ENCODE measurements around the gene CDH15. TPM values are rescaled to one million over a fixed set of nuclear protein-coding genes. Genes with fewer than 3 reads are reported as not detected.

Gene CDH15
- total and polyA plus RNA-seq, 2 of the 13 experiments (the other 11 are each of a cell fraction or from before 2014, with no cell fraction given) = 0.74 to 2.2 TPM

- TF ChIP-seq ARID5B (CRISPR knock-in tag; IDR thresholded peaks at IDR 0.05) = peak; percentile 46; the same call in 1 of the 2 replicates
- TF ChIP-seq ZSCAN31 (CRISPR knock-in tag; IDR thresholded peaks at IDR 0.05; ENCODE audit: low read depth) = peak; percentile 96
- peak; percentile 71; the same call in 1 of the 2 replicates for TF ChIP-seq MIER3 (CRISPR knock-in tag; IDR thresholded peaks at IDR 0.05; ENCODE audit: borderline replicate concordance)
- peak; percentile 23; the same call in 1 of the 2 replicates for TF ChIP-seq MLX (CRISPR knock-in tag; IDR thresholded peaks at IDR 0.05)
- 0 out of 2 replicates have a peak, but pooled peaks have one; percentile 66 for TF ChIP-seq ZNF160 (CRISPR knock-in tag; IDR thresholded peaks at IDR 0.05)
- no peak for TF ChIP-seq SIX4 (CRISPR knock-in tag; IDR thresholded peaks at IDR 0.05)
- no peak for TF ChIP-seq SMARCC2 (IDR thresholded peaks at IDR 0.05)
- no peak for TF ChIP-seq RNF219 (CRISPR knock-in tag; IDR thresholded peaks at IDR 0.05)
- peak; percentile 79; the same call in 1 of the 2 replicates for TF ChIP-seq SSRP1 (CRISPR knock-in tag; IDR thresholded peaks at IDR 0.05)
- peak; percentile 70; the same call in 1 of the 2 replicates for TF ChIP-seq ZFP1 (CRISPR knock-in tag; IDR thresholded peaks at IDR 0.05)
- no peak for TF ChIP-seq ZBED4 (CRISPR knock-in tag; IDR thresholded peaks at IDR 0.05; ENCODE audit: borderline replicate concordance)
- peak; percentile 92 for TF ChIP-seq ZNF414 (CRISPR knock-in tag; IDR thresholded peaks at IDR 0.05)
- no peak for TF ChIP-seq ZNF644 (CRISPR knock-in tag; IDR thresholded peaks at IDR 0.05; ENCODE audit: low read depth)
- peak; percentile 74; the same call in 1 of the 2 replicates for TF ChIP-seq STAT6 (CRISPR knock-in tag; IDR thresholded peaks at IDR 0.05; ENCODE audit: borderline replicate concordance)
Measured at GRCh38 chr16:89241187-89242007, 69.8 kb downstream of the CDH15 start (continued).
